ENCODE results near the gene DAZAP2.

DNA sequence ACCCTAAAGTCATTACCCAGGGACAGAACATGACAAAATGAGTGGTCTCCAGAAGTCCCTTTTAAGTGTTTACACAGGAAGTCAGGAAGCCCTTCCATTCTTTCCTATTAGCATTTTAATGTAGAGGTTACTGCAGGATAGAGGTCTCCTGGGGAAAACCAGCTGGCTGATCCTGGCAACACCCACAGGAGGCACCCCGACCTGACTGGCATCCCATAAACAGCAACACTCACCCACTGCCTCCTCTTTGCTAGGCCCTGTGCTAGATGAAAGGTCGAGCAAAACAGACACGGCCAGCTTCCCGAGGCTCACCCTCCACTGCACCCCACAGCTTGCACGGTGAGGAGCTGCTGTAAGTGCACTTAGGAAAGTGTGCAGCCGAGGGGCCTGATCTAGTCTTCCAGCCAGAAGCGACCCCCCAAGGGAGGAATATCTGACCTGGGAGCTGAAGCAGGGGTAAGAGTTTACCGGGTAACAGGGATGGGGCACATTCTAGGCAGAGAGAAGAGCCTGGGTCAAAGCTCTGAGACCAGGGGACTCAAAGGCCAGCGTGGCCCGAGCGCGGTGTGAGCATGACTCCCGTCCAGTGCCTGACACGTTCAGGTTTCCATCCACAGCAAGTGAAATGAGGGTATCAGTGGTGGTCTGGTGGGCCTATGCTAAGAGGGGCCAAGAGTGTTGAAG is 9.0 kb downstream of the DAZAP2 start:
- TF ChIP-seq POLR2AphosphoS5 (IDR thresholded peaks at IDR 0.05; ENCODE audit: low read depth) (no peak), GABPA (IDR thresholded peaks at IDR 0.05; ENCODE audit: low read depth) (no peak)
- TF ChIP-seq, protein P1, sequence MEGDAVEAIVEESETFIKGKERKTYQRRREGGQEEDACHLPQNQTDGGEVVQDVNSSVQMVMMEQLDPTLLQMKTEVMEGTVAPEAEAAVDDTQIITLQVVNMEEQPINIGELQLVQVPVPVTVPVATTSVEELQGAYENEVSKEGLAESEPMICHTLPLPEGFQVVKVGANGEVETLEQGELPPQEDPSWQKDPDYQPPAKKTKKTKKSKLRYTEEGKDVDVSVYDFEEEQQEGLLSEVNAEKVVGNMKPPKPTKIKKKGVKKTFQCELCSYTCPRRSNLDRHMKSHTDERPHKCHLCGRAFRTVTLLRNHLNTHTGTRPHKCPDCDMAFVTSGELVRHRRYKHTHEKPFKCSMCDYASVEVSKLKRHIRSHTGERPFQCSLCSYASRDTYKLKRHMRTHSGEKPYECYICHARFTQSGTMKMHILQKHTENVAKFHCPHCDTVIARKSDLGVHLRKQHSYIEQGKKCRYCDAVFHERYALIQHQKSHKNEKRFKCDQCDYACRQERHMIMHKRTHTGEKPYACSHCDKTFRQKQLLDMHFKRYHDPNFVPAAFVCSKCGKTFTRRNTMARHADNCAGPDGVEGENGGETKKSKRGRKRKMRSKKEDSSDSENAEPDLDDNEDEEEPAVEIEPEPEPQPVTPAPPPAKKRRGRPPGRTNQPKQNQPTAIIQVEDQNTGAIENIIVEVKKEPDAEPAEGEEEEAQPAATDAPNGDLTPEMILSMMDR (IDR thresholded peaks at IDR 0.05; ENCODE audit: insufficient read depth, low read length): no peak

Measured in HL-60 (cell line).